SK-N-MC (cell line): Measurements from ENCODE around the gene CARD11.

Experiments
- DNase-seq: peaks from one replicate; pipeline ENCODE4 v3.0.0-alpha.2; 2011; ENCODE audit warnings: low read depth, low spot score
- H3K27ac ChIP-seq: fragments of 200-600 bp; sonication (generic); 2 replicates; pipeline ENCODE4 v1.5.1; 2016; ENCODE audit warnings: mixed run types
- H3K36me3 ChIP-seq: fragments of 200-600 bp; sonication (generic); 2 replicates; pipeline ENCODE4 v1.6.1; 2017; ENCODE audit warnings: antibody characterized with exemption, low read length, mixed read lengths; ENCODE audit not compliant: insufficient read depth
- H3K4me3 ChIP-seq: fragments of 200-600 bp; sonication (generic); 2 replicates; pipeline ENCODE4 v1.5.1; 2016
- H3K9ac ChIP-seq: fragments of 200-600 bp; sonication (generic); 2 replicates; pipeline ENCODE4 v1.8.0; 2017; ENCODE audit warnings: mixed run types, mixed read lengths; ENCODE audit not compliant: insufficient read length
- H3K9me3 ChIP-seq: fragments of 200-600 bp; sonication (generic); 2 replicates; pipeline ENCODE4 v1.6.1; 2017; ENCODE audit warnings: low read depth, mild to moderate bottlenecking, antibody characterized with exemption, low read length, moderate library complexity, mixed read lengths
- EZH2 ChIP-seq: fragments of 200-600 bp; sonication (generic); IDR thresholded peaks from one replicate; pipeline ENCODE4 v1.6.1; 2017; ENCODE audit warnings: antibody characterized with exemption
- FOXP2 ChIP-seq: optimal IDR thresholded peaks from 2 replicates; pipeline ENCODE3; 2011; ENCODE audit warnings: mild to moderate bottlenecking, moderate library complexity; ENCODE audit not compliant: insufficient read depth; ENCODE audit errors: extremely low read length, control extremely low read depth
- POLR2AphosphoS5 ChIP-seq: IDR thresholded peaks from 2 replicates; pipeline ENCODE4 v1.6.1; 2012; ENCODE audit warnings: mild to moderate bottlenecking, low read depth, low read length, borderline replicate concordance

CARD11 gene

GRCh38 chr7:2905027-2905426 lies 138.6 kb downstream of the CARD11 start:
- no peak overlapping the region for H3K4me3 ChIP-seq
- H3K9me3 ChIP-seq = no peaks in the 10 kb centered on the region
- H3K27ac ChIP-seq = no peak overlapping the region
- no peak for DNase-seq
- H3K9ac ChIP-seq = no peak overlapping the region
- H3K36me3 ChIP-seq = no peaks in the 10 kb centered on the region
- TF ChIP-seq FOXP2 (no peak), EZH2 (no peak), POLR2AphosphoS5 (no peak)

- Histone ChIP-seq H3K9ac (no peak overlapping the region), H3K4me3 (no peak overlapping the region), H3K9me3 (no peaks in the 10 kb centered on the region), H3K27ac (no peak overlapping the region), H3K36me3 (no peaks in the 10 kb centered on the region)
- no peak for DNase-seq
- TF ChIP-seq POLR2AphosphoS5 (no peak), EZH2 (no peak), FOXP2 (no peak)
These were observed 139.5 kb downstream of the CARD11 start for GRCh38 chr7:2904202-2904601.

- Histone ChIP-seq H3K4me3 (no peak overlapping the region), H3K27ac (no peak overlapping the region), H3K9ac (no peak overlapping the region), H3K9me3 (no peaks in the 10 kb centered on the region), H3K36me3 (no peaks in the 10 kb centered on the region)
- DNase-seq = no peak
- TF ChIP-seq FOXP2 = no peak
- TF ChIP-seq EZH2 = no peak
- no peak for TF ChIP-seq POLR2AphosphoS5
These were observed 139.9 kb downstream of the CARD11 start for GRCh38 chr7:2903682-2904162.

GRCh38 chr7:2897023-2897422 lies 146.6 kb downstream of the CARD11 start:
- Histone ChIP-seq H3K9me3 (no peaks in the 10 kb centered on the region), H3K27ac (no peak overlapping the region), H3K4me3 (no peak overlapping the region), H3K36me3 (no peaks in the 10 kb centered on the region), H3K9ac (no peak overlapping the region)
- TF ChIP-seq EZH2 = no peak
- TF ChIP-seq POLR2AphosphoS5 = no peak
- no peak for TF ChIP-seq FOXP2
- DNase-seq = no peak

GRCh38 chr7:2896131-2896530 lies 147.5 kb downstream of the CARD11 start:
- Histone ChIP-seq H3K4me3 (no peak overlapping the region), H3K27ac (no peak overlapping the region), H3K36me3 (no peaks in the 10 kb centered on the region), H3K9ac (no peak overlapping the region), H3K9me3 (no peaks in the 10 kb centered on the region)
- no peak for DNase-seq
- TF ChIP-seq POLR2AphosphoS5 = no peak
- no peak for TF ChIP-seq EZH2
- no peak for TF ChIP-seq FOXP2

GRCh38 chr7:2894118-2894940 lies 149.3 kb downstream of the CARD11 start:
- Histone ChIP-seq H3K27ac (no peak overlapping the region), H3K36me3 (no peaks in the 10 kb centered on the region), H3K9me3 (no peaks in the 10 kb centered on the region), H3K4me3 (no peak overlapping the region), H3K9ac (no peak overlapping the region)
- no peak for DNase-seq
- TF ChIP-seq FOXP2 (no peak), POLR2AphosphoS5 (no peak), EZH2 (no peak)

- Histone ChIP-seq H3K9ac (no peak overlapping the region), H3K4me3 (no peak overlapping the region), H3K9me3 (no peaks in the 10 kb centered on the region), H3K36me3 (no peaks in the 10 kb centered on the region), H3K27ac (no peak overlapping the region)
- TF ChIP-seq POLR2AphosphoS5 = no peak
- TF ChIP-seq FOXP2 = no peak
- no peak for TF ChIP-seq EZH2
- DNase-seq = no peak
These were observed 150.2 kb downstream of the CARD11 start for GRCh38 chr7:2893411-2893861.

- DNase-seq = no peak
- Histone ChIP-seq H3K36me3 (no peaks in the 10 kb centered on the region), H3K9ac (peak overlapping the region; percentile 31), H3K9me3 (no peaks in the 10 kb centered on the region), H3K27ac (peak overlapping the region; percentile 39; the same call in 1 of the 2 replicates), H3K4me3 (peak overlapping the region; percentile 6; the same call in 1 of the 2 replicates)
- TF ChIP-seq EZH2 (no peak), POLR2AphosphoS5 (no peak), FOXP2 (no peak)
These were observed 151.1 kb downstream of the CARD11 start for GRCh38 chr7:2892549-2892948.

GRCh38 chr7:2887816-2888215 lies 155.9 kb downstream of the CARD11 start:
- TF ChIP-seq EZH2 (no peak), POLR2AphosphoS5 (no peak), FOXP2 (no peak)
- H3K4me3 ChIP-seq = no peak overlapping the region
- no peak overlapping the region for H3K9ac ChIP-seq
- H3K27ac ChIP-seq = peak overlapping the region; percentile 15; the same call in 1 of the 2 replicates
- H3K36me3 ChIP-seq = no peaks in the 10 kb centered on the region
- H3K9me3 ChIP-seq = no peaks in the 10 kb centered on the region
- DNase-seq = no peak
